DMS 273 treated with DMSO at 0.1 percent for 48 hours (cell line): Measurements from ENCODE around the gene ACOX3.
"Not testable (repeated sequence)": the region's sequence is repeated elsewhere in the genome, so short reads cannot be mapped to it uniquely, and the experiment has no call there.

Source experiments
- DNase-seq: peaks from one replicate; lab custom pipeline; 2025; lab: John Stamatoyannopoulos, UW

ACOX3 gene

DNA sequence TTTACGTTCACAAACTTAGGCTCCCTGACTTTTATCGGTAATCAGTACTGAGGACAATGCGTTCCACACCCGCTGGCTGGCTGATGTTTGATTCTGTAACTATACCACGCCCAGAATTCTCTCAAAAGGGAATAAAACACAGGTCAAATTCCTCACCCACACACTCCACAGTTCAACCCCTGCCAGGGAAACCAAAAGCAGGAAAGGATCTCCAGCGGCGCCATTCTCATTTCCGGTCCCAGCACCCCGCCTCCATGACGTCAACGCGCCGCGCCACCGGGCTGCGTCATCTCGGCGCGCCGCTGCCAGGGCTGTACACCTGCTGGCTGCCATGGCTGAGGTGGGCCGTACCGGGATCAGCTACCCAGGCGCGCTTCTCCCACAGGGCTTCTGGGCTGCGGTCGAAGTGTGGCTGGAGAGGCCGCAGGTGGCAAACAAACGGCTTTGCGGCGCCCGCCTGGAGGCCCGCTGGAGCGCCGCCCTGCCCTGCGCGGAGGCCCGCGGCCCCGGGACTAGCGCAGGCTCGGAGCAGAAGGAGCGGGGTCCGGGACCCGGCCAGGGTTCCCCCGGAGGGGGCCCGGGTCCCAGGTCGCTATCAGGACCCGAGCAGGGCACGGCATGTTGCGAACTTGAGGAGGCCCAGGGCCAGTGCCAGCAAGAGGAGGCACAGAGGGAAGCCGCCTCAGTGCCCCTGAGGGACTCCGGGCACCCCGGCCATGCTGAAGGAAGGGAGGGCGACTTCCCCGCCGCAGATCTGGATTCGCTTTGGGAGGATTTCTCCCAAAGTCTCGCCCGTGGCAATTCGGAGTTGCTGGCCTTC lies at the start of gene ACOX3, which contains the start of gene TRMT44:
TSS of gene ACOX3 (minus strand) at position 232 of the 820 bp plus-strand sequence. CDS start 24,202 bp downstream, outside the sequence.
TSS of gene TRMT44 (plus strand) at position 286 of the 820 bp plus-strand sequence. CDS start at position 332, 46 bp downstream.
- DNase-seq = peak; percentile 30

DNA sequence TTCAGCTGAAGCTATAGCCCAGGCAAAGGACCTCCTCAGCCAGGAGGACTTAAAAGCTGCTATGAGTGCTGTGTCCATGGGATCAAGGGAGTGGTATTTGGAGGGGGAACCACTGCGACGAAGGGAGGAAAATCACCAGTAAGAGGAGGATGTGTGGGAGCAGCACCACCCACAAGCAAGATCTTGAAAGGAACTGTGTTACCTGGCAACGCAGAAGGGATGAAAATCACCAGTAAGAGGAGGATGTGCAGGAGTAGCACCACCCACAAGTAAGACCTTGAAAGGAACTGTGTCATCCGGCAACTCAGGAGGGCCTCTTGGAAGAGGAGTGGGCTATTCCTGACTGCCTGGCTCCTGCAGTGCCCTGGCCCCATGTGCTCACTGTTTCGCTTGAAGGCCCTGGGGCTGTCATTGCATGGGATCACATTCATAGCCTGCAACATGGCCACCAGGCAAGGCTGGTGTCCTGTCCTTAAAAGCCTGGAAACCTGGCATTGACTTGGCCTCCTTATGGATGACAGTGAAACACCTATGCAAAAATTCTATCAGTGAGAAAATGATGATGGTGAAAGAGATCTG lies 48.4 kb upstream of the ACOX3 start:
- DNase-seq = no peak

DNA sequence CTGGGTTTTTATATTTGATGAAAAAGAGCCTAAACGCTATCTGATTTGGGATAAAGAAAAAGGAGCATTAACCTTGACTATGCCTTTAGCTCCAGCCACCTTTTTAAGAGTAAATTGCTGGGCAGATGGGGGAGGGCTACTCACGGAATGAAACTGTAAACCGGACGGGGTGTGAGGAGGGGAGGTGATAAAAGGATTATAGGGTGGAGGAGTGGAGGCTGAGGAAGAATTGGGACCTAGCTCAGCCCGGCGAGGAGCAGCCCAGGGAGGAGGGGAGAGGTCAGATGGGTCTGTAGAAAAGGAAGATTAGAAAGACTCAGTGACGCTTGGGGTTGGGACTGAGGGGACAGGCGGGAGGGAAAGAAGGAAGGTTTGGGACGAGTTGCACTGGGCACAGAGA lies 46.1 kb upstream of the ACOX3 start:
- not testable (repeated sequence) for DNase-seq

DNA sequence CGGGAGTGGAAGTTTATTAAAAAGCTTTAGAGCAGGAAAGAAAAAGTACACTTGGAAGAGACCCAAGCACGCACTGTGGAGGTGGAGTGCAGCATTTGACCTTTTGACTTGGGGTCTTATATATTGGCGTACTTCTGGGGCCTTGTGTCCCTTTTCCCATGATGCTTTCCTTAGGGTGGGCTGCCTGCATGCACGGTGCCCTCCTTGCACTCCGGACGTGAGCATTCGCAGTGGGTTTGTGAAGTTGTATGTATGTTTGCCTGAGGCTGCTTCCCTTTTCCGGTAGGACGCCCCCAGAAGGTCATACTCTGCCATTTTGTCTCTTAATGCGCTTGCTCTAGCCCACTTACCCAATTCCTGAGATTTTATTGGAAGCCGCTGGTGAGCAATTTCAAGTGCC lies 39.7 kb upstream of the ACOX3 start:
- DNase-seq = no peak

DNA sequence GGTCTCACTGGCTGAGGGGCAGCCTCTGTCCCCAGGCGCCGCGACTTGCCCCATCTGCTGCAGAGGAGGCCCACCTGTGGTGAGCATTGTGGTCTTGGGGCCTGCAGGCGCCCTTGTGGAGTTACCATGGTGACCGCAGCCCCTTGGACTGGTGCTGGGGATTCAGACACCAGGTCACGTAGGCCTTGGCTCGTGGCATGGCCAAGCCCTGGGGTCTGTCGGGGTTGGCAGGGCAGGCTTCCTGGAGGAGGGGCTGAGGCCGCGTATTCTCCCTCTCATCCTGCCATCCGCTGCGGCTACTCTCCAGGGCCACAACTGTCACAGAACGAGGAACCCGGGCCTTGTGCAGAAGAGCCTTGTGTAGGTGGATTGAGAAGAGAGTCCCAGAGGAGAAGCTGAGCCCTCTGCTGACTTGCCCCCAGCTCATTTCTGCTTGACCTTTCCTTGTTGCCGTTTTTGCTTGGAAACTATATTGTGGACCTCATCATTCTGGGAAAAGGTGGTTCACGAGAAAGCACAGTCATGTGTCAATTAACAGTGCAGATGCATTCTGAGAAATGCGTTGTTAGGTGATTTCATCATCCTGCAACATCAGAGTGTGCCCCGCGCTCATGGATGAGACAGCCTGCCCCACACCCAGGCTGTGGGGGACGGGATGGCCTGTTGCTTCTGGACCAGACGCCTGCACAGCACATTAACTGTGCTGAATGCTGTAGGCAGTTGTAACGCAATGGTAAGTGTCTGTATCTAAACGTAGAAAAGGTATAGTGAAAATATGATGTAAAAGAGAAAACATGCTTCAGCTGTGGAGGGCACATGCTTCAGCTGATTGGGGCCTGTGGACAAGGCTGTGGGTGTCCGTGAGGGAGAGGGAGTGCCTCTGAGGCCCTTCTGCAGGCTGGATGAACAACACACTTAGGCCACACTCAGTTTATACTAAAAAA lies 38.5 kb upstream of the ACOX3 start:
- no peak for DNase-seq

DNA sequence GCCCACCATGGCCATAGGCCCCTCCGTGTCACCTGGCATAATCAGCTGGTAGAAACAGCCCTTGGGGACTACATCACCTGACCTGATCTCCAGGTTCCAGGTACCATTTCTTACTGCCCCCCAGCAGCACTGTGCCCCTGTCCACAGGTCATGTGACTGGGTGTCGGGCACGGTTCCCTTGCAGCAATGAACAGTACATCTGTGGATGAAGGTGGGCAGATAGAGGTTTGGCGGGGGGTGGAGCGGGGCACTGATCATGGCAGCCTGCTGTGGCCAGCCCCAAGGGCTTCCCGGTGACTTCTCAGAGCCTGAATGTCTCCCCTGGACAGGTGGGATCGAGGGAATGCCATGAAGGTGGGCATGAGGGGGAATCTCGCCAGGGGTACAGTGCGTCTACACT lies 37.8 kb upstream of the ACOX3 start:
- DNase-seq = no peak

DNA sequence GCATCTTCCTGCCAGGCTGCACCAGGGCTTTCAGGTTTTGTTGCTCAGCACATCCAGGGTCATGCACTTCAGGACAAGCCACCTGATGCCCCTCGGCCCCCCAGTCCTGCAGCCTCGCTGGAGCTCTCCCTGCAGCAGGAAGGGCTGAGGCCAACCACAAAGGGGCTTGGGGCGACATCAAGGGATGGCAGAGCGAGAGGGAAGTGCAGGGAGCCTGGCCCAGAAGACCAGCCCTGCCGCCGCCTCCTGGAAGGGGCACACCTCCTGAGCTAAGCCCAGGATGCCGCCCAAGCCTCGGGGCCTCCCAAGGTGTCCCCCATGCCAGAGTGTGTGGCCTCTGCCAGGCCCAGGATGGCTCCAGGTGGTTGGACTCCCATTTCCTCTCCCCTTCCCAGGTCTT lies 37.2 kb upstream of the ACOX3 start:
- no peak for DNase-seq

- DNase-seq = no peak
These were observed 36.6 kb upstream of the ACOX3 start for GRCh38 chr4:8477095-8477635.

GRCh38 chr4:8475751-8476575 lies 35.4 kb upstream of the ACOX3 start:
- DNase-seq = no peak

DNA sequence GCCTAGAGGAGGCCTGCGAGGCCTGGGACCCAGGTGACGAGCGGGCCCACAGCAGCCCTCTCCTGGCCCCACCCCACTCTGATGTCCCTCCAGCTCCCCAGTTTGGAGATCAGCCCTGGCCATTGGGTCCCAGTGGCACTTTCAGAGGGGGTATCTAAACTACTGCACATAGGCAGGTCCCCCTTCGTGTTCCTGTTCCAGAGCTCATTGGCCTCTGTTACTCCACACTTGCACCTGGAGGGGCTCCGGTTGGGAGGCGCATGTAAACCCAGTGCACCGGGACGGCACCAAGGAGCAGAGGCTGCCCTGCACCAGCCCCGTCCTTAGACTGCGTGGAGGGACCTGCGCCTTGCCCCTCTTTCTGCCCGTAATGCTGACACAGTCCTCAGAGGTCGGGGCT lies 34.3 kb upstream of the ACOX3 start:
- DNase-seq = no peak

DNA sequence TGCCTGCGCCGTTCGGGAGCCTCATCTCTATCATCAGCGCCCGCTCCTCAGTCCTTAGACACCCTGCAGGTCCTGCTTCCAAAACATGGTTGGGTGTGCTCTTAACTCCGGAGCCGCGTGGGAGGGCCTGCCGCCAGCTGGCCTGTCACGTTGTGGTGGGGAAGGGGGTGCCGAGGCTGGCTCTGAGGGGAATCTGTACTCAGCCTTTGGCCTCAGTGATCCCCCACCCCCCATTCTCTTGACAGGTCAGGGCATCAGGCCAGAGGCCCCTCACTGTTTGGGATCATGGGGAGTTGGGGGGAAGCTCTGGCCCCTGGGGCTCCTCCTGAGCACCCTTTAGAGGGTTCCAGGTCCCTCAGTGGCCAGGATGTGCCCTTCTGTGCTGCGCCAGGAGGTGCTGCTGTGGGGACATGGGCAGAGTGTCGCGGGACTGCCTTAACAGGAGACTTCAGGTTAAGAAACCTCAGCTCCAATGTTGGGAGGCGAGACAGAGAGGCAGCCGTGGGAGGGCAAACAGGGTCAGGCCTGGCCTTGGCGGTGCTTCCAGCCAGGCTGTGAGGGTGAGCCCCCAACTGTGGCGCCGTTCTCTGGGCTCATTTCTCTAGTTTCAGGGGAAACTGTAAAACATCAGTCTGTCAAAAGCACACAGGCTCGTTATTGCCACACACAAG lies 33.5 kb upstream of the ACOX3 start:
- DNase-seq = no peak

DNA sequence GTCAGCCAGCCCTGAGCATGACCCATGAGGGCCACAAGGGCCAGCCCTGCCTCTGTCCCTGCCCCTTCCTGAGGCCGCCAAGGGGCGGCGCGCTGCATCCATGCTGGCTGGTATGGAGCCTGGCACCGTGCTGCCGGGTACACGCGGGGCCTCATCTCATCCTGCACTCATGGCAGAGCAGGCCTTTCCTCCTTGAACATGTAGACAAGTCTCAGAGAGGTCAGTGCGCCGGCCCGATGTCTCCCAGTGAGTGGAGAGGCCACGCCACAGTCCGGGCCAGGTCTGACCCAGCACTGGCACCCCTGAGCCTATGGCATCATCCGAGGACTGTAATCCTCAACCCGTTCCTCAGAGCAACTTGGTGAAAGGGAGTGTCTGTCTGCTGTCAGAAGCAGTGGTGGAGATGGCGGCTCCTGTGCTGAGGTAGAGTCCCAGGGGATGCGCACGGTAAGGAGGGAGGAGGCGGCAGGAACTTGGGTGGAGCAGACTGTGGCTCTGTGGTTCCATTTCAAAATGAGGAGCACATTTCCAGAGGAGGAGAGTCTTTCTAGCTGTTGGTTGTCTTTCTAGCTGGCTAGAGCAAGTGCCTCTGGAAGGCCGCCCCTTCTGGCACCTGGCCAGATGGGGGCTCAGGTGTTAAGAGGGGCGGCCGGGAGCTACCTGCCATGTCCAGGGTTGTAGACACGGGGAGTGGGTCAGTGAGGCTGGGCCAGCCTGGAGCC lies 32.8 kb upstream of the ACOX3 start:
- no peak for DNase-seq

DNA sequence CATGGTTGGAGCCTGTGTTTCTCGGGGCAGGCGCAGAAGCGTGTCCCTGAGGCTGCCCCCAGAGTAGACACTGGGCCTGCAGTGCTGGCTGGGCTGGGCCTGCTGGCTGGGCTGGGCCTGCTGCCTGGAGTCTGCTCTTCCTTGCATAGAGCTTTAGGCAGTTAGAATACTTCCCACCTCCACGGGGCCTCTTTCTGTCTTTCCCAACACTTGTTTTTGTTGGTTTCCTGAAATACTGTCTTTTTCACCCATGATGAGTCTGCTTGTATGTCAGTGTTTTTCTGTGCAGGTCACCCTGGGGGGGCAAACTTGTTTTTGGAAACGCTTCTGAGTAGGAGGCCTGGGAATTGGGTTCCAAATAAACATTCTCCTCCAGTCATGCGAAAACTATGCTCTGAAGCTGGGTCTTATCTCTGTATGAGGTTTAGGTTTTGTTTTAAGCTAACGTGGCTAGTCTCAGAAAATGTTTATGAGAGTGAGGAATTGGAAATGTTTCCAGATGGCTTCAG lies 32.2 kb upstream of the ACOX3 start:
- no peak for DNase-seq

DNA sequence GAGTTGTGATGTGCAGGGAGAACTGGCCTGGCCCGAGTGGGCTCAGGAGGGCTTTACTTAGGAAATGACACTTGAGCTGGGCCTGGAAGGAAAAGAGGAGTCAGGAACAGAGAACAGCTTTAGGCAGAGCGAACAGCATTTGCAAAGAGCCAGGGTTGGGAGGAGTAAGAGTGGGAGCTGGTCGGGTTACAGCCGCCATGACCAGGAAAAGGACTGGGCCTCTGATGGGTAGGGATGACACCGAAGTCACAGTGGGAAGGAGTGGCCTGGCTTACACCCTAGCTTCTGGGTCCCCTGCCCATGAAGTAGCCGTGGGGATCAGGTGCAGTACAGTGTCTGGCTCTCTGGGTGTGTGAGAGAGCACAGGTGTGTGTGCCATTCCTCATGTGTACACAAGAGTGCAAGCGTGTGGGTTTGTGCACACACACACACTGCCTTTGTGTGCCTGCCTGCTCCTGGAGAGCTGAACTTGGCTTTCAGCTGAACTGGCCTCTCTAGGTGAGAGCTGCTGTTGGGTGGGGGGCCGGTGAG lies 31.7 kb upstream of the ACOX3 start:
- no peak for DNase-seq

DNA sequence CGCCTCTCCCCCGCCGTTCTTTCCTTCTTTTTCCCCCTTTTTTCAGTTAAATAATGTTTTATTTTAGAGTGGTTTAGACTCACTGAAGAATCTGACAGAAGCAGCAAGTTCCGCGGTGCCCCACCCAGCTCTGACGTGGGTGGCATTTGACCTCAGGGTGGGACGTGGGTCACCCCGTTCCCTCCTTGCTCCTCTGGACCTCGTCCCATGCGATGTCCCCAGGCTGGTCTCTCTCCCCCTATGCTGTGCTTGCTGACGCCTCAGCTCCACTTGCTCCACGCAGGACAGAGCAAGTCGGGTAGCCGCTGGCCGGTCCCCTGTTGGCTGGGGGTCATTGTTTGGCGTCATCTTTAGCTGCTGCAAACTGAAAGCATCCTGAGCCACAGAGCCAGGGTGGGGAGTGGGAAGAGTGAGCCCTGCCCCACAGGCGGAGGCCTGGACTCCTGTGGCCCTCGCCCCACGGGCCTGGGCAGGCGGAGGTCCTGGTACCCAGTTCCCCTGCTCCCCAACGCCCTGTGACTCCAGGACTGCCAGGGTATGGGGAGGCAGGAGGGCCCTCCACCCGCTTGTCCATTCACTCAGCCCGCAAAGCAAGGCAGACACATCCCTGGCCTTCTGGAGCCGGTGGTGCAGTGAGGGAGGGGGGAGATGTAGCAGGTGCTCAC lies 30.8 kb upstream of the ACOX3 start:
- DNase-seq = no peak

GRCh38 chr4:8470451-8471024 lies 30.0 kb upstream of the ACOX3 start:
- no peak for DNase-seq

GRCh38 chr4:8469550-8469949 lies 29.0 kb upstream of the ACOX3 start:
- no peak for DNase-seq

- no peak for DNase-seq
These were observed 28.4 kb upstream of the ACOX3 start for GRCh38 chr4:8468746-8469535.
